NCI-H1417 treated with DMSO at 0.1 percent for 48 hours (cell line): ENCODE results near the gene EPB42.

Source experiments
- DNase-seq: peaks from one replicate; lab custom pipeline; 2025; lab: John Stamatoyannopoulos, UW

EPB42 gene

GRCh38 chr15:43220991-43221403 is at the start of gene EPB42:
TSS of gene EPB42 (minus strand) at chr15:43221018. CDS start at chr15:43220825, 193 bp downstream.
- DNase-seq, result no peak

- no peak for DNase-seq
Measured at GRCh38 chr15:43270113-43270665, 49.4 kb upstream of the EPB42 start.

GRCh38 chr15:43268111-43269105 is 47.6 kb upstream of the EPB42 start:
- DNase-seq, result no peak

- no peak for DNase-seq
Measured at GRCh38 chr15:43267439-43267838, 46.6 kb upstream of the EPB42 start.

- DNase-seq, result no peak
Measured at GRCh38 chr15:43266834-43267233, 46.0 kb upstream of the EPB42 start, which contains the start of gene TGM5. TSS of gene TGM5 (minus strand) at chr15:43266928. CDS start at chr15:43266849, 79 bp downstream.

- DNase-seq, result no peak
Measured at GRCh38 chr15:43266386-43266785, 45.6 kb upstream of the EPB42 start.

- no peak for DNase-seq
Measured at GRCh38 chr15:43260011-43260615, 39.3 kb upstream of the EPB42 start.

GRCh38 chr15:43258781-43259180 is 38.0 kb upstream of the EPB42 start:
- DNase-seq, result no peak

- DNase-seq, result no peak
Measured at GRCh38 chr15:43256341-43256740, 35.5 kb upstream of the EPB42 start.

- no peak for DNase-seq
Measured at GRCh38 chr15:43255376-43255775, 34.6 kb upstream of the EPB42 start.

GRCh38 chr15:43253431-43254403 is 32.9 kb upstream of the EPB42 start:
- no peak for DNase-seq

GRCh38 chr15:43251871-43252250 is 31.0 kb upstream of the EPB42 start:
- no peak for DNase-seq

- DNase-seq, result no peak
Measured at GRCh38 chr15:43251185-43251870, 30.5 kb upstream of the EPB42 start.

- DNase-seq, result no peak
Measured at GRCh38 chr15:43250785-43251184, 30.0 kb upstream of the EPB42 start.

- DNase-seq, result no peak
Measured at GRCh38 chr15:43249699-43250203, 28.9 kb upstream of the EPB42 start.

GRCh38 chr15:43249236-43249635 is 28.4 kb upstream of the EPB42 start:
- no peak for DNase-seq

- DNase-seq, result no peak
Measured at GRCh38 chr15:43246261-43246774, 25.5 kb upstream of the EPB42 start.

GRCh38 chr15:43244092-43244491 is 23.3 kb upstream of the EPB42 start:
- no peak for DNase-seq

- no peak for DNase-seq
Measured at GRCh38 chr15:43243020-43243645, 22.3 kb upstream of the EPB42 start.

GRCh38 chr15:43242616-43243015 is 21.8 kb upstream of the EPB42 start:
- no peak for DNase-seq
